Measurements from ENCODE around the gene MZF1.
A peak's percentile ranks its signal among the peaks of the same experiment; 100 is the strongest.

The MZF1 gene

DNA sequence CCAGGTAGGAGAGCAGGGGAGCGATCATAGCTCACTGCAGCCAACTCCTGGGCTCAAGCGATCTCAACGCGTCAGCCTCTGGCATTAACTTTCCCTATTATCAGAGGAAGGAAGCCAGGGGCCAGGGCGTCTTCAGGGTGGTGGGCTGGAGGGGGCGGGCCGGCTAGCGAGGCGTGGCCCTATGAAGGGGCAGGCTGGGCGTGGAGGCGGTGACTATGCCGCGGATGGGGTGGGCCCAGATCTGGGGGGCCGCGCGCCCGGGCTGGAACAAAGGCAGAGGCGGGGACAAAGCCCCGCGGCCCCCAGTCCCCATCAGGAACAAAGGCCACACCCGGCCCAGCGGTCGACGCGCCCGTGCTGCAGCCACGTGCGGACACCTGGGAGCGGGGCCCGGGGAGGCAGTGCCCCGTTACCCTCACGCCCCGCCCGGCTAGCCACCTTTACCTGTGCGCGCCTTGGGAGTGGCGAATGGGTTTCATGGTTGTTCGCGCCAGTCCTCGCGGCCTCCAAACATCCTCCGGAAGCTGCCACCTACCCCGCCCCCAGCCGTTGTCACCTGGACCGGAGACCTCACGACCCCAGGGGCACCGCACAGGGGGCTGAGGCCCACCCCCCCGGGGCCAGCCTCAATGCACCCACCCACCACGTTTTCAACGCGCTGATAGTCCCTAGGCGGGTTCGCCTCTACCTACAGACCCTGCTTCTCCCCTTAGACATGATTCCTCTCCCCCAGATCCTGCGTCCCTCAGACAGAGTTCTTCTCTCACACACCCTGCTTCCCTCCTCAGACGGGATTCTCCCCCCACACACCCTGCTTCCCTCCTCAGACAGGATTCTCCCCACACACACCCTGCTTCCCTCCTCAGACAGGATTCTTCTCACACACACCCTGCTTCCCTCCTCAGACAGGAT, 34.6 kb downstream of the MZF1 start:
- DNase-seq: peak in 1 of 2 experiments; percentile 37

DNA sequence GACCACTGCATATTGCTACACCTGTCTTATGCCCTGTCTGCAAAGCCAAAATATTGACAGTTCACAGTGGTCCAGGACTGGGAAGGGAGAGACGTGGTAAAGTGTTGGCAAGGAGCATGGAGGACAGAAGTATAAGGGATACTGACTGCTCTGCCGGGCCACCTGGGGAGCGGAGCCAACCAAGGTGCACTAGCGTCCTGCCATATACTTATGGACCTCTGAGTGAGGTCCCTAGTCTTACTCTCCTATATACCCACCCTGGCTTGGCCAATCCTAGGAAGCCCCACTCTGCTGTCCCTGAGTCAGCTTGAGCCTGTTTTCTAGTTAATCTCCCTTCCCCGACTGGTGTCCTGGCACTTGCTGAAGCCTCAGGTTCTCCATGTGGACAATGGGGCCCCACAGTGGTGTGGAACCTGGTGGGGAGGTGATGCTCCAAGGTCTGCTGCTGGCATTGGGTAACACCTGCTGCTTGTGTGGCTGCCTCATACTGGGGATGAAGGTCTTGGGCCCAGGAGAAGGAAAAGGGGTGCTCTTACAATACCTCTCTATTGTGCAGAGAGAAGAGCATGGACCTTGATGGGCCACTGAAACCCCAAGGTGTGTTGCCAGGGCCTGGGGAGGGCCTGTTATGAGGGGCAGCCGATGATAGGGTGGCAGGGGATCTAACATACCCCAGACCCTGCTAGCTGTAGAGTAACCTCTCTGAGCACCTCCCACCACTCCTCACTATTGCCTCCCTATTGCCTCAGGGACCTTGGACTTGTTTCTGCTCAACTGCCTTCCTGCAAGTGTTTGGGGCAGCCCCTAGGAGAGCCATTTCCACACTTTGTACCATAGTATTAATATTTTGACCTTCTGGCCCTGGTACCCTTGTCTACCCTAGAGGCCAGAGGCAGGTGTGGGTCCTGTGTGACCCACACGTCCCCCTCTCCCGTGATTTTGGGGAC, 36.0 kb downstream of the MZF1 start:
- no peak for DNase-seq

- no peak for DNase-seq
These were observed 37.3 kb downstream of the MZF1 start for GRCh38 chr19:58535857-58536256.

DNA sequence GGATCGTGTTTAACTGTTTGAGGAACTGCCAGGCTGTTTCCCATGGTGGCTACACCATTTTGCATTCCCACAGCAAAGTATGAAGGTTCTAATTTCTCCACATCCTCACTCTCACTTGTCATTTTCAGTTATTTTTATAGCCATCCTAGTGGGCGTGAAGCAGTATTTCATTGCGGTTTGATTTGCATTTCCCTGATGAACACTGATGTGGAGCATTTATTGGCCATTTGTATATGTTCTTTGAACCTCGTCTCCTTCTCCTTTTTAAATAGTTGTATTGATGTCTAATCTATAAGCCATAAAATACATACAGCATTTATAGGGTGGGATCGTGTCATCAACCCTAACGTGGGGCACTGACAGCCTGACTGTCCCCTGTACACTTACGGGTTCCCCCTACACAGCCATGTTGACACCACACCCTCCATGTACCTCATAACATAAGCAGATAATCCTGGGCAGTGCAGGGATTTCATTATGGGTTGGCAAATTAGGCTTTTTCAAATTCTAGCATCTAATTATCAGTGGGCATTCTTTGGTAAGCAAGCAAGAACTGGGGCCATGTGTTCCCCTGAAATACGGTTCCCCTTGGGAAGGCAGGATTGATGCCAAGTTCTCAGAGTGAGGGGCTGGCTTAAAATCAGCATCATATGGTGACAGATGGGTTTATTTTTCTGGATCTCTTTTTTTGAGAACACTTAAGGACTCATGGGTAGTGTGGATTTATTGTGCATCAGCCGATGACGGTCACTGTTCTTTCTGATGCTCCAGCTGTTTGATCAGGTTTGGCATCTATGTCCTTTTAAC, 41.9 kb downstream of the MZF1 start:
- peak; percentile 73 to 87 for DNase-seq

GRCh38 chr19:58529405-58529804, 43.7 kb downstream of the MZF1 start:
- no peak for DNase-seq

DNA sequence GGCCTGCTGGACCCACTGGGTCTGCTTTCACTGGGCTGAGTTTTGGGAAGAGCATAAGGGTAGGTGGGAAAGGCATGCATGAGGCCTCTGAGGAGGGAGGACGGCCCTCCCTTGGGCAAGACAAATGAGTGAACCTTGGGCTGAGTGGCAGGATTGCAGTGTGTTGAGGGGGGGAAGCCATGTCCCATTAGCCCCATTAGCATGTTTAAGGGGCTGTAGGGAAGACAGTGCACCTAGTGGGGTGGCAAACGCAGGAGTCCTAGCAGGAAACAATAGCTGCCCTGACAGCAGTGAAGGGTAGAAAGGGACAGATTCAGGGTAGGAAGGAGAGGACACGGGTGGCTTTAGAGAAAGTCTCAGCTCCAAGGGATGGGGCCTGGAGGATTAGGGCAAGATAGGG, 50.4 kb downstream of the MZF1 start:
- DNase-seq: no peak

- DNase-seq: no peak
These were observed 51.5 kb downstream of the MZF1 start for GRCh38 chr19:58521651-58522050.

DNA sequence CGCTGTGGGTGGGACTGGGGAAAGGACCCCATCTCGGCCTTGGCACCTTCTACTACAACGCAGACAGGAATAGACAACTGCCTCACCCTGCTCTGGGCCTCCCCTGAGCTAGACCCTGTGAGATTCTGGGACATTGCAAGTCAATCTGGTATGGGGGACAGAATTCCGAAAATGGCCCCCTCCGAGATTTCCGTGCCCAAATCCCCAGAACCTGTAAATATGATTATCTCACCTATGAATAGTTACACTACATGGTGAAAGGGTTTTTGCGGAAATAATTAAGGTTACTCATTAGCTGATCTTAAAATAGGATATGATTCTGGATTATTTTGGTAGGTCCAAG, 52.9 kb downstream of the MZF1 start:
- no peak for DNase-seq

DNA sequence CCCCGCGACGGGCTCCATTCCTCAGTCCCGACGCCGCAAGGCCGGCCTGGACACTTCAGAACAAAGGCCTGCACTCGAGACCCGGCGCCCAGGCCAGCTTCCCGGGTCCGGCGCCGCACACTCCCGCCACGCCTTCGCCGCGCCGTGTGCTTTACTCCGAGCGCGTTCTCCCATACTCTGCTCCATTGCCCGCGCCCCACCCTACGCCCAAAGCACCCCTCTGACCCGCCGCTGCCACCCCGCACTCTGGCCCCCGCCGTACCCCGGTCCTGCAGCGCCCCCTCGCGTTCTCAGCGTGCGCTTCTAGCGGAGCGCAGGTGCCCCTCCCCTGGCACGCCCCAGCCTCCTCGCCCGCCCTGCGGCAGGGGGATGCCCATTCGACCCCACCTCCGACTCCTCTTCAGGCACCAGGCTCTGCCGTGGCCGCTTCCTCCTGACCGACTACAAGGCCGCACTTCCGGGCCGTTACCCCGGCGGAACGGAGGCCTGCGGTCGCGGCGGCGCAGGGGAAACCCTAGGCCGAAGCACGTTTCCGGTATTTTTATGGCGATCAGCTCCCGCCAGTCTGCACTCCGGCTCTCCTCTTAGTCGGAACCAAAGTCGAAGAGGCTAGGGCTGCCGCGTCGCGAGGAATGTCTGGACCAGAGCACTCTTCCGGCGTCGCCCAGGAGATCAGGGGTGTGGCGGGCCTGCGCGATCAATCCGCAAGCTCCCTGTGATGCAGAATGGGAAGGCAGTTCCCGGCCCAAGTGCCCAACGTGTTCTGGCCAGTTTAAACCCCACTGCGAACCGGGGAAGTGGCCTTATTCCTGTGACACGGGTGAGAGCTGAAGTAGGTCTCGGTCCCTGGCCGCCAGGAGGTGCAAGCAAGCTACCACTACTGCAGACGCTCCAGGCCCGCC, 53.5 kb downstream of the MZF1 start, which contains the start of gene ZBTB45:
TSS of gene ZBTB45 (minus strand) at position 456 of the 902 bp plus-strand sequence. CDS start 2,137 bp downstream, outside the sequence.
- peak; percentile 96 to 98 for DNase-seq

- DNase-seq: peak; percentile 64 to 85
These were observed 54.1 kb downstream of the MZF1 start for GRCh38 chr19:58519087-58519354.

- DNase-seq: no peak
These were observed 54.7 kb downstream of the MZF1 start for GRCh38 chr19:58518256-58519086.

GRCh38 chr19:58516964-58517833, 55.9 kb downstream of the MZF1 start:
- DNase-seq: no peak

DNA sequence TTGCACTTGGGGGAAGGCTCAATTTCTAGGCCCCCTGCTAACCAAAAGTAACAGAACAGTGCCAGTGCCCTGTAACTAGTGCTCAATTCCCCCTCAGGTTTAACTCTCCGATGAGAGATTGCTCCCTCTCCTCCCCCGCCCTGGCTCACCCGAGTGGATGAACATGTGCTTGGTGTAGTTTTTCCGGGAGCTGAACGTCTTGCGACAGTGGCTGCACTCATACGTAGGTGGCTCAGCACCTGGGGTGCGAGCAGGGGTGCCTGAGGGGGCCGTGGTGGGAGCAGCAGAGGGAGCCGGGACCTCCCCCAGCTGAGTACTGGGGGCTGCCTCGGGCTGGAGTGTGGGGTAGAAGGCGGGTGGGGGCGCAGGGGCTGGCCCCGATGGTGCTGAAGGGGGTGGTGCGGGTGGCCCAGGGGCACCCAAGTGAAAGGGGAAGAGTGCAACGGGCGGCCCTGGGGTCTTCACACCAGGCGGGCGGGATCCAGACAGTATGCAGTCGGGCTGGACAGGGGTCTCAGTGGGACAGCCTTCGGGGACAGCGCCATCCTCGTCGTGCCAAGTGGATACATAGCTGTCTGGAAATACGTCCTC, 56.8 kb downstream of the MZF1 start:
- no peak for DNase-seq

DNA sequence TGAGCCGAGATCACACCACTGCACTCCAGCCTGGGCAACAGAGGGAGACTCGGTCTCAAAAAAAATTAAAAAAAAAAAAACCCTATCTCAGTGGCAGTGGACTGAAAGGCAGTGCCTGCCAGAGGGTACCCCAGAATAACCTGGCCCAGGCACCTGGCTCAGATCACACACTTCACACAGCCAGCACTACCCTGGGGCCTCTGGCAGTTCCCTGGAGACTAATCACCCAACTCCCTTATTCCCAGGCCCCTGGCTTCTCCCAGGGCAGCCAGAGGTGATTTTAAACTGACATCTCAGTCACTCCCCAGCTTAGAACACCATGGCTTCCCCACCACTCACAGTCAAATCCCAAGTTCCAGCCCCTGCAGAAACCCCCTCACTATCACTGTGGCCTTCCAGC, 57.9 kb downstream of the MZF1 start:
- no peak for DNase-seq

- DNase-seq: no peak
These were observed 58.5 kb downstream of the MZF1 start for GRCh38 chr19:58514564-58515022.

- peak; percentile 72 to 95 for DNase-seq
These were observed 59.2 kb downstream of the MZF1 start for GRCh38 chr19:58513694-58514563.

- no peak for DNase-seq
These were observed 59.9 kb downstream of the MZF1 start for GRCh38 chr19:58513213-58513693.
